SH-SY5Y (cell line): ENCODE data around the gene KANSL1.

Source experiments
- GATA2 ChIP-seq: IDR thresholded peaks from 2 replicates; pipeline ENCODE4 v1.6.1; 2011; ENCODE audit warnings: mild to moderate bottlenecking, low read depth, low read length
- GATA3 ChIP-seq: IDR thresholded peaks from 2 replicates; pipeline ENCODE4 v1.6.1; 2011; ENCODE audit warnings: low read depth, mild to moderate bottlenecking, low read length, moderate library complexity

DNA sequence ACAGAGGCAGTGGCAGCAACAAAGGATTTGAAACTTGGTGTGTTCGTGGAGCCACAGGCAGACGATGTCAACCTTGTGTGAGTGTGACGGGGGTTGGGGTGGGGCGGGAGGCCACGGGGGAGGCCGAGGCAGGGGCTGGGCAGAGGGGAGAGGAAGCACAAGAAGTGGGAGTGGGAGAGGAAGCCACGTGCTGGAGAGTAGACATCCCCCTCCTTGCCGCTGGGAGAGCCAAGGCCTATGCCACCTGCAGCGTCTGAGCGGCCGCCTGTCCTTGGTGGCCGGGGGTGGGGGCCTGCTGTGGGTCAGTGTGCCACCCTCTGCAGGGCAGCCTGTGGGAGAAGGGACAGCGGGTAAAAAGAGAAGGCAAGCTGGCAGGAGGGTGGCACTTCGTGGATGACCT, 168.6 kb downstream of the KANSL1 start:
- TF ChIP-seq GATA3 = no peak
- TF ChIP-seq GATA2 = no peak
